Stimulated activated CD4-positive, alpha-beta T cell treated with anti-CD3 and anti-CD28 coated beads, Interleukin-2, amount 100 ng/mL, for 4 hours (primary cell): ENCODE results near the gene PIK3R1.

ENCODE experiments used
- DNase-seq: peaks from one replicate; pipeline ENCODE4 v3.0.0-alpha.2; 2020; ENCODE audit warnings: low read depth

Gene PIK3R1

DNA sequence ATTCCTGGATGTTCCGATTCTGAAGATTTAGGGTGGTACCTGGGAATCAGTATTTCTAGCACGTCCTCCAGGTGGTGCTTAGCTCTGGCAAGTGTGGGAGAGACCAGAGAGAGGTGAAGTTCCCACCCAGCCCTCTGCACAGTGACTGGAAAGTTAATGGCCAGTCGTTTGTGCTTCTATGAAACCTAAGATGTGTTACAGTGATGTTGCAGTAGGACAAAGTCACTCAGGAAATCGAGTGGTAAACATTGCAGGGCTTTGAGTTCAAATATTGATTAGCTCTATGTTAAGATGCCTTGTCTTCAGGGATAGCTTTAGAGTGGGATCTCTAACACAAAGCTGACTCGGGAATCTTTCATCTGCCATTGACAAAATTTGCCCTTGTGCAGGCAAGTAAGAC is 55.6 kb downstream of the PIK3R1 start:
- DNase-seq, result no peak

DNA sequence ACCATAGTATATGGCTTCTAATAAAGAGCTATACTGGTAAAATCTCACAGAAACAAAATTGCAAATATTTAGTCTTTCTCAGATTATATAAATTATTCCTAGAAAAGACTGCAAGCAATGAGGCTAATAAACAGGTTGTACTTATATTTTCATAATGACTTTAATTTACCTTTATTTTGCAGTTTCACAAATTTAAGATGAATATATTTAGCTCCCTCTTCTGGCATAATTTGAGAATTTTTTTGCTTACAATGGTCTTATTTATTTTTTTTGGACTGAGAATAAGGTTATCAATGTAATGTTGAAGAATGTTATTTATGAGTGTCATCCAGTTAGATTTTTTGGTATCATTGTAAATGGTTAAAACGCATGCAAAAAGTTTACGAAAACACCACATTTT is 56.7 kb downstream of the PIK3R1 start:
- no peak for DNase-seq

DNA sequence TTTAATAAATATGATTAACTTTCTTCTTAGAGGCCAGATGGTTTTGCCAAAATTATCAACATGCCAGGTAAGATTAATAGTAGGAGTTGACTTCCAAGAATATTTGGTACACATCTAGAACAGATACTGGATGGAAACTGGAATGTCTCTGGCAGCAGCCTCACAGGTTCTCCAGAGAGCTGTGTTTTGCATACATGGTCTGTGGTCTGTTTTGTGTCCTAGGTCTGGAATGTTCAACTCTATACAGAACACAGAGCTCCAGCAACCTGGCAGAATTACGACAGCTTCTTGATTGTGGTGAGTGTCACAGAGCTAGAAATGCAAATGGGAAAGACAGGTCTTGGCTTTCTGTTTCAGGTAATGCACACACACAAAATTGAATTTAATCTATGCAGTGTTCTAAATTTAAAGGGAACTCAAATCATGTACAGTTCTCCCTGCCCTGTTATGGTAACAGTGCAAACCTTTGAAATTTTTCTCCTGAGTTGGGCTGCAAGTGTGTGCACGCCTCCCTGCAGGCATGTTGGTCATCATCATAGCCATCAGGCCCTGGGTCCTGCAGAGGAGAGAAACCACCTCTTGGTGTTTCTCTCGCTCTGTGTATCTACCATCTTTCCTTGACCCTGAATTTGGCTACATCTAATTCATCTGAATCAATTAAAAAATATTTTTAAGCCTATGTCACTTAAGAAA is 58.3 kb downstream of the PIK3R1 start:
- DNase-seq, result no peak

DNA sequence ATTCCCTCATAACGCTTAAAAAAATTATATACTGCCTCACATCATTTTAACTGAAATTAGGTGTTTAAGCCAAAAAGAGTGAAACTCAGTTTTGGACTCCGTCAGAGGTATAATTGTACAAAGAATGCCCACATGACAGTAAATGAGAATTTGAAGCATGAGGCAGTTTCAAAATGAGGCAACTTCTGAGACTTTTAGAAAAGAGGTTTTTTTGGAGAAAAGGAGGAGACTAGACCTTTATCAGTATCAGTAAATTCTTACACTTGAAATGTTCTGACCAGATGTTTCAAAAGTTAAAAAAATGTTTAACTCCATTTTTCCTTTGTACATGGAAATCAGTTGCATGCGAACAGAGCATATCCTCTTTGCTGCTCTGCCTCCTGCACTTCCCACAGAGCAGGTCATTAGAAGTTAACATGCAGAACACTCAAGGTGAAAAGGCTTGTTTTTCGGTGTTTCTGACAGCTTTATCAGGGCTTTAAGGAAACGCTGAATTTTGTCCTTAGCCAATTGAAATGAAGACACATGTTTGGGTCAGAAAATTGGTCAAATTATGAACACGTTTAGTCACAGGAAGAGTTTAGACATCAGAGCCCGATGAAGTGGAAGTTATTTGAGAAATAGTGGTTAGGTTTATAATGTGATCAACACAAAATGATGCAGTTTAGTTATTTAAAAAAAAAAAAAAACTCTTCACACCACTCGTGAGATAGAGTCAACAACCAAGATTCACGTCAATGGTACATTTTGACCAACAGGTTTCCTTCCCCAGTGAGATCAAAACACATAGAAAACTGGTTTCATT is 59.5 kb downstream of the PIK3R1 start:
- no peak for DNase-seq

DNA sequence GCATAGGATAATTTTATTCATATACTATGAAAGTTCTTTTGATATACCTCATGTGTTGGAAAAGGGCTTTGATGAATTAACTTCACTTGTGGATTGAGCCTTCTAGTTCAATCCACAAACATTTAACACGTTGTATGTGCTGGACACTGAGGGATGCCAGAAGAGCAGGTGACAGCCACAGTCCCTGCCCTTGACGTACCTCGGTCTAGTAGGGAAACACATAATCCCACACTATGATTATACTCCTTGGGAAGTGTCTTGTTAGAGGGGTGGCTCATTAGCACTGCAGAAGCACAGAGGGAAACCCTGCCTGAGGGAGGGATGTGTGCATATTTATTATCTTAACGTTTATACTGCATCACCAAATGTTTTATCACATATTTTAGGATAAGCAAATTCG is 61.2 kb downstream of the PIK3R1 start:
- no peak for DNase-seq

DNA sequence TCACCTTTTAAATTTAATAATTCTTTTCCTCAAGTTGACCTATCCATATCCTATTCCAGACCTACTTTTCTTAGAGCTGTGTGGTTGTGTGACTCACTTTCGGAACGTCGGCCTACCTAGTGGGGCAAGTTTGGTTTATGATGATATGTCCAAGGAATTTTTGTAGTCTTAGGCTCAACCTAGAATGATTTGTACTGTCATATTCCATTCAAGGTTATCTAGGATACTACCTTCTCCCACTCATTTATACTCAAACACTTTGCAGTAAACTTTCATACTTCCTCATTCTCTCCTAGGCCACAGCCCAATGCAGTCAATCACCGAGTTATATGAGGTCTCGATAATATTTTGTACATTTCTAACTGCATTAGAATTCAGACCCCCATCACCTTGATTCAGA is 61.9 kb downstream of the PIK3R1 start:
- DNase-seq, result no peak

DNA sequence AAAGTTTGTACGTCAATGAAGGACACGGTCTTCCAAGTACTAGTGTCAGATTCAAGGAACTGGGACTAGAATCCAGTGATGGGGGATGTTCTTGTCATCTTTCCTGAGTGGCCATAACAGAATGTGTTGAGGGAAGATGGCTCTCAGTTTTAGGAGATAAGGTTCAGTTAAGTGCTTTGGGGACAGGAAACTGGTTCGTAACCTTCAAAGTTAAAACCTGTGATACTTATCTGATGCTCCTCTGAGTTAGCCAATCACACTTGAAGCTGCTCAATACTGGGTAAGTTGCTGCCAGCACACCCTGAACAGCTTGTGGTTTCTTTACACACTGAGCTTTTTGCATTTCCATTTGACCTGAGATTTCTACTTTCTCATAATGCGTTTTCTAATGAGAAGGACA is 64.4 kb downstream of the PIK3R1 start:
- no peak for DNase-seq

DNA sequence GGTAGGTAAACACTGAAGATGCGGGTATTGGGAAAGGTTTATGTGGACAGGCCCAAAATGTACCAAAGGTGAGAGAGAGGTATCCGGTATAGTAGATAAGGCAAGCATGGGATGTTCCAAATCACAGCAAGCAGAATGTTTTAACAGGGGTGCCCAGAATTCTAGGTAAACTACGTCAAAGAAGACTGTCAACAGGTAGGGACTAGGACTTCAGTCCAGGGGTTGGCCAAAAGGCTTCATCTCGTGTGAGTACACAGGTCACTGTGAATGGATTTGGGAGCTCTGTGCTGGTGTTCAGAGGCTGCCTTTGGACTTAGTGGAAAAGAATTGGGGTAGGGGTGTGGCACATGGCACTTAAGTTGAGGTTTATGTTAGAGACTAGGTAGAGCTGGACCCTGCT is 66.4 kb downstream of the PIK3R1 start:
- no peak for DNase-seq

DNA sequence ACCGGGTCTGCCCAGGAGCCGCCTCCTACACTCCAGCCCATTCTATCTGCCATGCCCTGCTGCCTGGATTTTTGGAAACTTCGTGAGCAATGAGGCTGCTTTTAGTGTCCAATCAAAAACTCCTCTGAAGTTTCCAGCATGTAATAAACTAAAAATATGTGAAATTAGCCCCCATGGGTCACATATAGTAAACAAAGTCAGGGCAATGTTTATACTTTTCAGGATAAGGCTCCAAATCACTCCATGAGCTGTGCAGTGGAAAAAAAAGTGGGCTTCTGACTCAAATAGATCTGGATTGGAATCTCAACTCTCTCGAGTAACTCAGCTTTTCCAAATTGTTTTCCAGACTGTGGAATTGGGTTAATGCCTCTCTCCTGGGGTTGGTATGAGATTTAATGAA is 68.2 kb downstream of the PIK3R1 start:
- DNase-seq, result no peak

DNA sequence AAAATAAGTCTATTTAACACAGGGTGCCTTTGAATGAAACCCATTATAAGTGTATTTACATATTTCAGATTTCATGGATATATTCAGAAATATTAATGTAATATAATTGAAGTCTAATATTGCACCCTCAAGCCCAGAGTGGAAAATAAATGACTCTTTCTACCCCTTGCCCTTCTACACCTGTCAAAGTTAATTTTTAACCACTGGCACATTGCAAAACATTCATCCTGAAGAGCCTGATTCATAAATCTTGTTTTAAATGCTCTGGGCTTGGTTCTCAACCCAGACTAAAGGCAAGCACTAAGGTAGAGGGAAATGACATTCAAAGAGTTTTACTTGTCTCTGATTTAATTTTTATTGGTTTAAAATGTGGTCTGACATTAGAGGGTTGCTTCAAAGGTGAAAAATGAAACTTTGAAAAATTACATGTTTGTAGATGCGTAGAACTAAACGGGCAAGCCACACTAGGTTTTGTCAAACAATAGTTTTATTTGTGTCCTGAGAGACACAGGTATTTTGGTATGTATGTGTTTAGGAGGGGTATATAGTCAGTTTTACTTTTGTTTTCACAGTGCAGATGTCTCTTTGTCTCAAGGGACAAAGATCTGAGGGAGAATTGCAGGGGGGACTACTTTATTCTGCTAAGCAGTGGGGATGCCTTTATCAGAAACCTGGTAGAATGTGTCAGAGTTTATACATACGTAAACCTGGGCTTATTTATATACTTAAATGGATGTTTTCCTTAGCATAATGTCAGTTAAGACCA is 69.7 kb downstream of the PIK3R1 start:
- DNase-seq, result no peak

DNA sequence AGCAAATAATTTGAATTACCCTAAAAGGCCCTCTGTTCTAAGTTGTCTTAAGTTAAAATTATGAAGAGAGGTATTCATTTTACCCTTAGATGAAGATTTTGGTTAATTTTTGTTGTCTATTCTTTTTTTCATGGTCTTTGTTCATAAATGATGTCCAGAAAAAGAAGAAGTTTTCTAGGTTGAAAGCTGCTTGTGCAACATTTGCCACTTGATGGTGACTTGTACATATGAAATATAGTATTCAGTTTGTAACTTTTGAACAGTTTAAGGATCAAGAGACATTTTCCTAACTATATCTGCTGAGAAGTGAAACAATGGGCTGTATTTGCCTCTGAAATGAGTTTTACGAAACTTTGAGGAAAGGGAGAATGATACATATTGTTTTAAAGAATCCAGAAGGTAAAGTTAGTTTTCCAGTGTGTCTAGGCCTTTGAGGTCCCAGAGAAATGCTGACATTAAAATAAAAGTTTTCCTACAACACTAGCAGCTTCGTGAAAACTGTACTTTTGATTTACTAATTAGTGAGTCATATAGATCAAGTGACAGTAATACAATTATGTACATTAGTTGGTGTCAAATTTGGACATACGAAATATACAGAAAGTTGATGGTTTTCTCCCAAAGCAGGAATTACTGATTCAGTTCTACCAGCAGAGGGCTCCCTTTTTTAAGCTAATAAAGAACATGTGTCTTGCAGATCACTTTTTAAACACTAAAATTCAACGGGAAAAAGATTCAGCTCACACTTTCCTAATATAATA is 70.5 kb downstream of the PIK3R1 start:
- no peak for DNase-seq

DNA sequence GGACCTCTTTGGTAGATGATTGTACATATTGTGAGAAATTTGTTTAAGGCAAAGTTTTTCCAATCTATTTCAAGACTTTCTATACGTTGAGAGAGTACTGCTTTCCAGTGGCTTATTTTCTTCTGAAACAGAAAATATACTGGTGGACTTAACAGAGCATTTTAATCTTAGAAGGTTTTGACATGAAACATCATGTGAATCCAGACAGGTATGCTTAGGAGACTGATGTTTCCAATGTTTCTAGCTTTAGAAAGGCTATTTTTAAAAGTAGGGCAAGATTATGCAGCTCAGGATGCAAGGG is 71.0 kb downstream of the PIK3R1 start:
- DNase-seq, result no peak

DNA sequence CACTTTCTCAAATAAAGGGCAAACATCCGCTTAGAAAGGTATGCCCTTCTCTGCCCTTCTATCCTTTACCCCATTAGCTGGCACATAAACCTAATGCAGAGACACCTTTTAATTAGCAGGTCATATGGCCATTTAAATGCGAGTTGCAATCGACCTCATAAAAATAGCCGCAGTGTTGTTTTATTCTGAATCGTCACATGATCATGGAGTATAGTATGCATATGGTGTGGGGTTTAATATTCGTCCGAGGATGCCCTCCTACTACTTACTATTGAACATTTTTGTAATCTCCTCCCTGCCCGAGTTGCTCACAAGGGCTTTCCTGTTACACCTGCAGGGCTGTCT is 72.0 kb downstream of the PIK3R1 start:
- DNase-seq, result no peak

DNA sequence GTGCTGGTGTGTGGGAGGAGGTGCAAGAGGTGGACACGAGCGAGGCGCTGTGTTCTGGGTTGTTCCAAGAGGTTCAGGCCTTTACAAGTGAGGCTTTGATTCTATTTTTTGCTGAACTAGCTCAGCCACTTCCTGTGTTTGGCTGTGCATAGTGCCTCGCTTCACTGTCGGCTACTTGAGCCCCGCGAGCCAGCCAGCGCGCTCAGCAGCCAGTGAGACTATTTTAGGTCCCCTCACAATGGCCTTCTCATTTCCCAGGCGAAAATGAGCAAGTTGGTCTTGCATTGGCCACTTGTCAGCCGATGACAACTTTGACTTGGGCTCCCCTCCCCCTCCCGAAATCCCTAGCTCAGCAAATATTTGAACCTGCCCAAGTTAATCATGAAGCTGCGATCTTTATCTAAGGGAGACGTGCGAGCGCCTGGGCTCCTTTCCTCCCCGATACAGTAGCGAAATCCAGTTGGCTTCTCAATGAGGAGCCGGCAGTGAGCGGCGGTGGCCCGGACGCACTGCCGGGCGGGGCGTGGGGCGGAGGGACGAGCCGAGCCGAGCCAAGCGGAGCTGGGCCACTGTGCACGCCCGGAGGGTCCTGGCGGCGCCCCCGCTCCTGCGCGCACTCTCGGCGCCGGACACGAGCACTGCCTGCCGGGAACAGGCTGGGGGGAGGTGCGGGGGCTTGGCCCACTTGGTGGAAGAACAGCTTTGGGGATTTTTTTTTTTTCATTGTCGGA is 72.6 kb downstream of the PIK3R1 start:
- DNase-seq, result peak; percentile 22

DNA sequence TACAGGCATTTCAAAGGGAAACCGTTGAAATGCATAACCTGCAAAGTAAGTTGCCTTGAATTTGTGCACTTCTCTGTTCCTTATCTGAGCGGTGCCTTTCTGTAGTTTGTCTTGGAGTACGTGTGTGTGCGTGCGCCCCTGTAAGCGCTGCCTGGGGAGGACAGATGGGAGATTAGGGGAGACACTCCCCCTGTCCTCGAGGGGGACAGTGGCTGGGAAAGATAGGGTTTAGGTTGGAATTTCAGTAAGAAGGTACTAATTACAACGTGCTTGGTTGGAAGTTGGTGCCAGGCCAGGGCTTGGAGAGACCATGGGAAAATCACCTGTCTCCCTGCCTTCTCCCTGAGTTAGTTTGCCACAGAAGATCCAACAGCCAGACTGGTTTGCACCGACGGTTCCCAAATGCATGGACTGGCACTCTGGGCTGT is 73.2 kb downstream of the PIK3R1 start:
- DNase-seq, result no peak

DNA sequence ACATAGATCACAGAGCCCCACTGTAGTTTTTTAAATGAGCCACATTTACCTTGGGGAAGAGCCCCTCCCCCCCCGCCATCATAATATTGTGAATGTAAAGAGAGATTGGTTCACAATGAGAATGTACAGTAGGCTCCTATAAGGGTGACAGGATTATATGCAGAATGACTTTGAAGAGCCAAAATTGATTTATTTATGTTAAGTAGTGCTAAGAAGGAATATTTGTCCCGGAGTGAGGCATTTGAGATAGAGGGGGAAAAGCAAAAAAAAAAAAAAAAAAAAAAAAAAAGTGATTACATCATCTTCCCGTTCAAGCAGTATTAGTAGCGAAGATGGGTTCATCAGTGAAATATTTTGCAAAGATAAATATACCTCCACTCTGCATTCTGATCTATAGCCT is 73.9 kb downstream of the PIK3R1 start:
- DNase-seq, result no peak

DNA sequence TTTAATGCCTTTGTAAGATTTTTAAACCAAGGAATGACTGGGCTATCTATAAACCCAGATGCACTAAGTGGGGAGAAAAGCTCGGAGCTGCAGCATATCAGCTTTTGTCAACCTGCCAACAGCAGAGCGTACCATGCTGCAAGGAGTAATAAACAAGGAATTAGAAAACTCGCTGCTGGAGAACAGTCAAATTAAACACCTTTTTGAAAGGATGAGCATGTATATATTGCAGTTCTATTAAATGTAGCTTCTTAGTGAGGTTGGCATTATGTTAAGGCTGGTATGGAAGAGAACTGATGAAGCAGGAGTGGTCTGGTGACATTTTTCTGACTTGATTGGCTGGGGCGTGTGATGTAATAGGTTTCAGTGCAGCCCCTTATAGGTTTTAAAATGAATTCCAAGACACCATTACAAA is 74.7 kb downstream of the PIK3R1 start:
- no peak for DNase-seq

DNA sequence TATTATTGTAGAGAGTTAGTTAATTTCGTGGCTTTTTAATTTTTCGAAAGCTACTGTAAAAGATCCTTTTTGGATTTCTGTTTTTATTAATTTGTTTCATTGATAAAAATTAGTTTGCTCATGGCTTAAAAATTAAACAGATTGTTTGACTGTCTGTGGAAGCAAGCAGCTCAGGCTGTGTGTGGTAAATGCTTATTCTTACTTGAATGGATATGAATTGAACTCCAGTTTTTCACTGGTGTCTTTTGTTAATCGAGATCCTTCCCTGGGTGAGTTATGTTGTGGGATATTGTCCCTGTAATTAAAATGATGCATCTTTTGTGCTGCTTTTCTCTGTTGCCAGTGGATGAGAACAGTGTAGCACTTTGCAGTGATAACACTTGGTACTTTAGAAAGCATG is 75.3 kb downstream of the PIK3R1 start:
- no peak for DNase-seq

DNA sequence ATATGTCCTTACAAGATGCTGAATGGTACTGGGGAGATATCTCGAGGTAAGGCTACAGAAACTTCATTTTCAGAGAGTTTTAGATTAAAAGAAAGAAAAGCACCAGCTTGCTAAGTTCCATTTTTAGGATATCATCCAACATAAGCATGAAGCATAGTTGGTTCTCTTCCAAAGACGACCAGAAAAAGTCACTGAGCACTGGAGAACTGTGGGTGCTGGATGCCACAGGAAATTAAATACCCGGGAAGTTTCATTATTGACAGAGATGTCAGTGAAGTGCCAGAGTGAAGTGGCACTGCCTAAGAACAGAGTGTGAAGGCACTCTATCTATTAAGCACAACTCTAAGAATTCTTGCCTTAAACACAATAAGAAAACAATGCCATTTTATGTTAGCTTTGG is 76.8 kb downstream of the PIK3R1 start:
- no peak for DNase-seq

DNA sequence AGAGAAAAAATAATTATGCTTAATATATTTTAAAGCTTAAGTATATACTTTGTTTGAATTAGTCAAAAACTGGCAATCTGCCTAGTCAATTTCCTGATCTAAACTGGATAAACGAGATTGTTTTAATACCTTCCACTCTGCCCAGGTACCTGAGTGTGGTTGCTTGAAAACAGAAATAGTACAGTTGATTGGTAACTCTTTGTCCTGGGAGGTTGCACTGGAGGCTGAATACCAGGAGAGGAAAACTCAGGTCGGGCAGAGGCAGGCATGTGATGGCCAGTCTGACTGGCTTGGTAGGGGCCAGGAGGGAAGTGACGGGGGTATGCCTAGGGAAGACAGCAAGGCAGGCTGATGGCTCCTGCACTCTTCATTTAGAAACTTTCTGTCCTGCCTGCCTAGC is 80.2 kb downstream of the PIK3R1 start:
- DNase-seq, result no peak

DNA sequence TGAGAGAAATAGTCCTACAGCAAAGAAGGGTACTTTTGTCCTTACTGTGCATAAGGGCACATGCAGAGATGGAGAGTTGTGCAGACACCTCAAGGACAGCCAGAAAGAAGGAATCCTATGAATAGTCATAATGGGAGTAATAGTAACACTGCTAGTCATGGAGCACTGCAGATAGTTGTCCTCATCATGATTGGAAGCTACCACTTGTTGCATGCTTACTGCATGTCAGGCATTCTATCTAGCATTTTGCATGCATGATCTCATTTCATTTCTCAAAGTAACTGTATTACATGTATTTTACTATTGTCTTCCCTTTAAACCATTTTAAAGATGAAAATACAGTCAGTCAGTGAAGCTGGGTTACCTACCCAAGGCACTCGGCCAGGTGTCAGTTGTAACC is 81.3 kb downstream of the PIK3R1 start:
- no peak for DNase-seq

DNA sequence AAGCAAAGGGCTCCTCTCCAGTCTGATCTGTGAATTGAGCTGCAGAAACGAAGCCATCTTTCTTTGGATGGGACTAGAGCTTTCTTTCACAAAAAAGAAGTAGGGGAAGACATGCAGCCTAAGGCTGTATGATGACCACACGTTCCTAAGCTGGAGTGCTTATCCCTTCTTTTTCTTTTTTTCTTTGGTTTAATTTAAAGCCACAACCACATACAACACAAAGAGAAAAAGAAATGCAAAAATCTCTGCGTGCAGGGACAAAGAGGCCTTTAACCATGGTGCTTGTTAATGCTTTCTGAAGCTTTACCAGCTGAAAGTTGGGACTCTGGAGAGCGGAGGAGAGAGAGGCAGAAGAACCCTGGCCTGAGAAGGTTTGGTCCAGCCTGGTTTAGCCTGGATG is 82.1 kb downstream of the PIK3R1 start:
- DNase-seq, result no peak
